DLD1 (cell line): ENCODE measurements around the gene WDFY2.

Source experiments
- in situ Hi-C: cut with HindIII; loops from 2 replicates; pipeline ENCODE4 v1.10.0; 2017; ENCODE audit warnings: low sequenced_read_pairs

The WDFY2 gene

DNA sequence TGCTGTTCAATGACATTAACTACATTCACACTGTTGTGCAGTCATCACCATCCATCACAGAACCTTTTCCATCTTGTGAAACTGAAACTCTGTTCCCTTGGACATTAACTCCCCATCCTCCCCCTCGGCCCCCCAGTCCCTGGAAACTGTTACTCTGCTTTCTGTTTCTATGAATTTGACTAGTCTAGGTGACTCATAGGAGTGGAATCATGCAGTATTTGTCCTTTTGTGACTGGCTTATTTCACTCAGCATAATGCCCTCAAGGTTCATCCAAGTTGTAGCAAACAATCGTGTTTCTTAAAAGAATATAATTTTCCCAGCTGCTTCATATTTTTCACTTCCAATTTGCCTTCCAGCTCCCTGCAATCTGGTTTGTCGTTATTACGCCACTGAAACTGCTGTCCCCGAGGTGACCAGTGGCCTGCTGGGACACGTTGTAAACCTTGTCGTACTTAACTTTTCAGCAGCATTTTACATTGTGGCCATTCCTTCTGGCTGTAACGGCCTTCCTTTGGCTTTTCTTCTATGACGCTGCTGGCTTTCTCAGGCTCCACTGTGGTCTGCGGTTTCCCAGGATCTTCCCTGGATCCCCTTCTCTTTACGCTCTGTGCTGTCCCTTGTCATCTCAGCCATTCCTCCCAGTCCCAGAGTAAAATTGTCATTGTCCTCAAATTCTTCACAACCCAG lies 145.7 kb downstream of the WDFY2 start:
- in situ Hi-C loops = no loop called here

- in situ Hi-C loops = no loop called here
Observed at GRCh38 chr13:51730927-51731326, 146.7 kb downstream of the WDFY2 start.

- in situ Hi-C loops = no loop called here
Observed at GRCh38 chr13:51731759-51732158, 147.5 kb downstream of the WDFY2 start.

GRCh38 chr13:51733374-51734298 lies 149.4 kb downstream of the WDFY2 start:
- in situ Hi-C loops = no loop called here

DNA sequence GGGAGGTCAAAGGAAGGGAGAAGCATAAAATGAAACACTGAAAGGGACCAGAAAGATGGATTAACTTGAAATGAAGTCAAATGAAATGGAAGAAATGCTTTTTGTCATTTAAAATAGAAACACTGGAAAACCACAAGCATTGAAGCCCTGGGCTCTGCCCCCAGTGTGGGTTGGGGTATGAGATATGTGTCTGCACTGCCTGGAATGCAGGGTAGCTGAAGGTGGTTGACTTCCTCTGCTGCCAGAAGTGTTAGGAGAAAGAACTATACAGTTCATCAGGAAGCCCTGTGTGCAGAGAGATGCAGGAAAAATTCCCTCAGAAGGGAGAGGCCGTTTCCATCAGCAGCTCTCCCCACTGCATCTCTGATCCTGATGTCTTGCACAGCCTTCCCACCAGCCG lies 150.5 kb downstream of the WDFY2 start:
- in situ Hi-C loops = no loop called here

- in situ Hi-C loops = no loop called here
Observed at GRCh38 chr13:51737609-51738008, 153.3 kb downstream of the WDFY2 start.

- in situ Hi-C loops = no loop called here
Observed at GRCh38 chr13:51738226-51738905, 154.1 kb downstream of the WDFY2 start.

DNA sequence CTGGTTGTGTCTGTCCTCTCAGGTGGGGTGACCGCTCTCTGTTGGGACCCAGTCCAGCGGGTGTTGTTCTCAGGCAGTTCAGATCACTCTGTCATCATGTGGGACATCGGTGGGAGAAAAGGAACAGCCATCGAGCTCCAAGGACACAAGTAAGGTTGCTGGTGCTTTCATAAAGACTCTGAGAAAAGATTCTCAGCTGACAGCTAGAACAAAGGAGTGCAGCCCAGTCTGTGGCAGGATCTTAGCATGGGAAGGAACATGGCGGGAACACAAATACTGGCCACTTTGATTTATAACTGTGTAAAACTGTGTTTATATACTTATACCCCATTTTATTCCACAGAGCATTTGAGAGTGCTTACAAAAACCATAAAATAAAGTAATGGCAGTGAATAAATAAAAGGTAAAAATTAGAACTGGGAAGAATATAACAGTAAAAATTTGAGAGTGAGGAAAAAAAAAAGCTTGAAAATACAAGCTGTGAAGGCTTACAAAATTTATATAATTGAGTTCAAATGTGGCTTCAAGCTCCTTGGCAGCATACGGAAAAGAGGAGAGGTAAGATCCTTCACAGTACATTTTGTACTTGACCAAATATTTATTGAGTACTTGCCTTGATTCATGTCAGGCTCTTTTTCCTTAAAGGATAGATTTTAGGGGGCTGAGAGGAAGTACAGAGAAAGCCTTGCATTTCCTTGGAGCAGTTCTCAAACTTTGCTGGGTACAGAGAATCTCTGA lies 154.9 kb downstream of the WDFY2 start:
- in situ Hi-C loops = no loop called here

- in situ Hi-C loops = no loop called here
Observed at GRCh38 chr13:51740698-51741097, 156.4 kb downstream of the WDFY2 start.

DNA sequence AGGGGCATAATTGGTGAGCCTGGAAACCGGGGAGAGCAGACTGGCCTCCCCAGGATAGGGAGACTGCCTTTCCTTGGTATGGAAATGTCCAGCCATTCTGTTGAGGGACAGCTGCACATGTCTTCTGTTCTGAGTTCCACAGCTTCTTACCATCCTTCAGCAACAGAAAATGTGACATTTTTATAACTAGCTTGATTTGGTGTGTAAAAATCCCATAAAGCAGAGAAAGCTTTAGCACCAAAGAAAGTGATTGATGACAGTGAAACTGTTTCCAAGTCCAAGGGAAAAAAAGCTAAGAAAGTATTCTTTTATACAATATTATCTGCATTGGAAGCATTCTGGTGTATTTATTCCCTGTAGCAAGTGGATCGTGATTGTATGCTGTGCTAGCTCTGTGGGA lies 157.8 kb downstream of the WDFY2 start:
- in situ Hi-C loops = no loop called here

DNA sequence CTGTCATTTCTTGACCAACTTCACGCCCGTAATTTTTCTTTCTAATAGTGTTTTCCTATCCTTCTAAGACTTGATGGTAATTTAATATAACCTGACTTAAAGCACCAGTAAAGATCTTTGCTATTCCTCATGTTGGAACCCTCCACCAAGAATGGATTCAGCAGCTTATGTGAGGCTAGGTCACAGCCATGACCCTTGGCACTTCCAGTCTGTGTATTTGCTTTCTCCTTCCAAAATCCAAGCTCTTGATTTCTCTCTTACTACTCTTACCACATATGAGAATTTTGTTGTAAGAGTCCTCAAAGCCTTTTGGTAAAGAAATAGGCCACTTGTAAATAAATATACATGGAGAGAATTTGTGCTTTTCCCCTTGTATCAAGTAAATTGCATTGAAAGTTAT lies 158.3 kb downstream of the WDFY2 start:
- in situ Hi-C loops = no loop called here

DNA sequence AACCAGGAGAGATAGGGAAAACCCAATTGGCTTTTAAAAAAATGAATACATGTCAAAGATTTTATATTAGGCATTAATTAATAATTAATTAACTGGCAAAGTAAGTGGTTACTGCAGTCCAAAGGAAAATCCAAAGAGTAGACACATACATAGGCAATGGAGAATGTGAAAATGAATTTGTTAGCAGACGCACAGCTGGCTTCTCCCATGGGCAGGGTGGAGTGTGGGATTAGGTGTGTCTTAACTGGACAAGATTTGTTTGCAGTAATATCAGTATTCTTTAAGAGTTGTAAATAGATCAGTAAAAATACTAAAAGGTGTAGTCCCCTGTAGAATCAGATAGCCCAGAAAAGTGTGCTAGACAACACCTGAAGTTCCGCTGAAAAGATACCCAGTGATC lies 161.0 kb downstream of the WDFY2 start:
- in situ Hi-C loops = no loop called here

- in situ Hi-C loops = no loop called here
Observed at GRCh38 chr13:51746802-51747201, 162.5 kb downstream of the WDFY2 start.

DNA sequence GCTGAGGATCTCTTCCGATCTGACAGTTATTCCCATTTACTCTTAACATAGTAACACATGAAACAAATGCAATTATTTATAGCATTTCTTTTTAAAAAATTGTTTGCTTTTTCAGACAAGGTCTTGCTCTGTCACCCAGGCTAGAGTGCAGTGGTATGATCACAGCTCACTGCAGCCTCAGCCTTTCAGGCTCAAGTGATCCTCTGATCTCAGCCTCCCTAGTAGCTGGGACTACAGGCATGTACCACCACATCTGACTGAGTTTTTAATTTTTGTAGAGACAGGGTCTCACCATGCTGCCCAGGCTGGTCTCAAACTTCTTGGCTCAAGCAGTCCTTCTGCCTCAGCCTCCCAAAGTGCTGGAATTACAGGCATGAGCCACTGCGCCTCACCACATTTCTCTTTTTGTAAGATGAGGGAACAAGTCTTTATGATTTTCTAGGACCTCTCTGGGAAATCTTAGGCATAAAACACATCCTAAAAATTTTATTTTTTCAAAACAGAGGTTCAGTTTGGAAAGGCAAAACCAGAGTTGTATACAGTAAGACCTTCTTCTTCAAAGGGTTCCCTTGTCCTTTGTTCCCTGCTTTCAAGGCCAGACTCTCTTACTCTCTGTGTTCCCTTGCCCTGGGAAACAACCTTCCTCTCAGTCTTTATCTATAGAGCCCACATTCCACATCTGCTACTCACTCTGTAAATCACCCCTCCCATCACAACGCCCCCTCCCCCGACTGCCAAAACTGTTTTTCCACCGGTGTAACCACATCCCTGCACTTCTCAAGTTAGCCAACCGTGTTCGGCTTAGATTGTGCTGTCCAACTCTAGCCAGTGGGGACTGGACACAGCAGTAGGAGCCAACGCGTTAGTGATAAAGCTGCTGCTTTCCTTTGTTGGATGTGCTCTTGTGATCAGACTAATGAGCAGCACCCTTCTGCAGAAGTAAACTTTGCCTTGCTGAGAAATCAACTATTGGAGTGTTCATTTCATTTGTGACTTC lies 163.5 kb downstream of the WDFY2 start:
- in situ Hi-C loops = no loop called here

- in situ Hi-C loops = no loop called here
Observed at GRCh38 chr13:51756651-51757050, 172.4 kb downstream of the WDFY2 start.

- in situ Hi-C loops = no loop called here
Observed at GRCh38 chr13:51758691-51759090, 174.4 kb downstream of the WDFY2 start.

- in situ Hi-C loops = no loop called here
Observed at GRCh38 chr13:51759240-51759639, 175.0 kb downstream of the WDFY2 start.

- in situ Hi-C loops = no loop called here
Observed at GRCh38 chr13:51760592-51760991, 176.3 kb downstream of the WDFY2 start.

DNA sequence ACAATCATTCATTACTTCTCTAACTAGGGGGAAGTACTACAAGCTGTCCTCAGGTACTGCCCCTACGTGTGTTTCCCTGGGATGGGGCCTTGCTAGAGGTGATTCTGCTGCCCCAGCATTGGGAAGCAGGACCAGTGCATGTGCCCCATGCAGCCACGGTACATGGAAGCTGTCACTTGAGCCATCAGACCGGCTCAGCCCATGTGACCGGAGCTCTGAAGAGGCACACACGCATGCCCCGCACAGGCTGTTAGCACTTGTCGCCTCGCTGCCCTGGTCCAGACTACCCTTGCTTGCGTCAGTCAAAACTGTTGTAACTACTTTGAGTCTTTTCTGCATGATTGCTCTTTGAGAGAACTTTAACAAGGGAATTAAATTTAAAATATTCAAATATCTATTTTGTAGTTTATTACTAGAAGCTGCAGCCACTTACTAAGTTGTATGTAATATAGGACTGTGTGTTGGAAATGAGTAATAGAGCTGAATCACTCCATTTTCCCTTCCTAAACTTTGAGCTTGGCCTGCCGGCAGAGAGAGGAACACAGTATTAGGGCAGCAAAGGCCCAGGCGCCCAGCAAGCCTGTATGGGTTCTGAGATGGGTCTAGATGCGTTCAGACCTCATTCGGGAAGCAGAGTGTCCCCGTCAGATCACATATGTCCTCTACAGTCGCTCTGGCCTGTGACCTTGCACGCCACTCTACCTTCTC lies 177.5 kb downstream of the WDFY2 start:
- in situ Hi-C loops = no loop called here
